Measurements from ENCODE around the gene COPS9. TPM values are rescaled to one million over a fixed set of nuclear protein-coding genes. Genes with fewer than 3 reads are reported as not detected.
A peak's percentile ranks its signal among the peaks of the same experiment; 100 is the strongest.

The COPS9 gene
- total and polyA plus RNA-seq, 10 of the 15 experiments (the other 5 are each of a cell fraction or from before 2014, with no cell fraction given): 80.8 to 419 (median 213) TPM

- H3K27me3 ChIP-seq (replicated peaks in 1 of 2; ENCODE audit: control insufficient read depth in 2 of 2, insufficient read depth in 2 of 2, low read length in 1 of 2): no peaks in the 10 kb centered on the region
- ATAC-seq (no peak), FAIRE-seq (no peak), DNase-seq (ENCODE audit: low read depth, low spot score) (no peak)
- no peak overlapping the region for H3K4me2 ChIP-seq (ENCODE audit: control insufficient read depth, insufficient read depth)
- 89% methylated on average over 23 of the region's 23 CpGs for WGBS (ENCODE audit: insufficient coverage, insufficient replicate concordance, low lambda C conversion rate, missing lambda C conversion rate)
- no peaks in the 10 kb centered on the region for H3K9me3 ChIP-seq (replicated peaks; ENCODE audit: control insufficient read depth, insufficient read depth, low read length)
- H3K9ac ChIP-seq (ENCODE audit: control insufficient read depth, insufficient read depth, low read length): no peak overlapping the region
- ChIA-PET POLR2A (no interaction called here), SMC1A (ENCODE audit: uncharacterized antibody, unreplicated experiment) (no interaction called here), RAD21 (ENCODE audit: unreplicated experiment) (no interaction called here), CTCF (no interaction called here)
- in situ Hi-C loops (cut with MboI): no loop called here
- no peak overlapping the region for H3K4me3 ChIP-seq
- H3K36me3 ChIP-seq (ENCODE audit: control insufficient read depth in 2 of 2, insufficient read depth in 2 of 2, low read length in 1 of 2): peaks cover 18 to 36% of the 10 kb centered on the region in 2 experiments
- BruUV-seq (replicated peaks): no TSS peak
- peaks cover 14% of the 10 kb centered on the region for H3K79me2 ChIP-seq (ENCODE audit: control insufficient read depth, insufficient read depth, low read length)
- no peak overlapping the region for H2AFZ ChIP-seq (ENCODE audit: control insufficient read depth, low read depth, low read length)
- TF ChIP-seq, protein P1, sequence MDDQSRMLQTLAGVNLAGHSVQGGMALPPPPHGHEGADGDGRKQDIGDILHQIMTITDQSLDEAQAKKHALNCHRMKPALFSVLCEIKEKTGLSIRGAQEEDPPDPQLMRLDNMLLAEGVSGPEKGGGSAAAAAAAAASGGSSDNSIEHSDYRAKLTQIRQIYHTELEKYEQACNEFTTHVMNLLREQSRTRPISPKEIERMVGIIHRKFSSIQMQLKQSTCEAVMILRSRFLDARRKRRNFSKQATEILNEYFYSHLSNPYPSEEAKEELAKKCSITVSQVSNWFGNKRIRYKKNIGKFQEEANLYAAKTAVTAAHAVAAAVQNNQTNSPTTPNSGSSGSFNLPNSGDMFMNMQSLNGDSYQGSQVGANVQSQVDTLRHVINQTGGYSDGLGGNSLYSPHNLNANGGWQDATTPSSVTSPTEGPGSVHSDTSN (IDR thresholded peaks at IDR 0.05; ENCODE audit: insufficient replicate concordance, low read depth, low read length): peak; percentile 52
- TF ChIP-seq ZNF207 (IDR thresholded peaks at IDR 0.05; ENCODE audit: borderline replicate concordance) (no peak), PAX8 (IDR thresholded peaks at IDR 0.05) (no peak)
- TF ChIP-seq, protein P2, sequence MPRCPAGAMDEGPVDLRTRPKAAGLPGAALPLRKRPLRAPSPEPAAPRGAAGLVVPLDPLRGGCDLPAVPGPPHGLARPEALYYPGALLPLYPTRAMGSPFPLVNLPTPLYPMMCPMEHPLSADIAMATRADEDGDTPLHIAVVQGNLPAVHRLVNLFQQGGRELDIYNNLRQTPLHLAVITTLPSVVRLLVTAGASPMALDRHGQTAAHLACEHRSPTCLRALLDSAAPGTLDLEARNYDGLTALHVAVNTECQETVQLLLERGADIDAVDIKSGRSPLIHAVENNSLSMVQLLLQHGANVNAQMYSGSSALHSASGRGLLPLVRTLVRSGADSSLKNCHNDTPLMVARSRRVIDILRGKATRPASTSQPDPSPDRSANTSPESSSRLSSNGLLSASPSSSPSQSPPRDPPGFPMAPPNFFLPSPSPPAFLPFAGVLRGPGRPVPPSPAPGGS (IDR thresholded peaks at IDR 0.05; ENCODE audit: borderline replicate concordance, insufficient read depth, low read depth, low read length, poor library complexity, severe bottlenecking): peak; percentile 77
- no peak overlapping the region for H3K27ac ChIP-seq (ENCODE audit: control insufficient read depth, insufficient read depth)
- intact Hi-C loops (cut with micrococcal nuclease; ENCODE audit: unreplicated experiment): no loop called here
- no peaks in the 10 kb centered on the region; the same call in 1 of the 2 replicates for H3K4me1 ChIP-seq (ENCODE audit: control insufficient read depth, insufficient read depth, low read length)
- H4K20me1 ChIP-seq (ENCODE audit: control insufficient read depth, insufficient read depth): no peaks in the 10 kb centered on the region
Observed at GRCh38 chr2:240130393-240131195, 5.5 kb downstream of the COPS9 start.
